ENCODE measurements around the gene FDX1. TPM values are rescaled to one million over a fixed set of nuclear protein-coding genes. Genes with fewer than 3 reads are reported as not detected.

FDX1 gene
- total RNA-seq, 1 experiment from 2014 or later: 9.1 TPM

- no peaks in the 10 kb centered on the region for H3K9me3 Mint-ChIP-seq (ENCODE audit: low read depth, unreplicated experiment)
- BruUV-seq (replicated peaks): no TSS peak
- no peak for TF ChIP-seq CTCF (IDR thresholded peaks at IDR 0.05; ENCODE audit: unreplicated experiment)
- no peaks in the 10 kb centered on the region for H3K36me3 Mint-ChIP-seq (ENCODE audit: insufficient read depth, unreplicated experiment)
- no peak overlapping the region for H3K4me3 Mint-ChIP-seq (ENCODE audit: low read depth, unreplicated experiment)
- CTCF ChIA-PET: no interaction called here
- H3K27ac Mint-ChIP-seq (ENCODE audit: unreplicated experiment): no peak overlapping the region
- peaks cover 30% of the 10 kb centered on the region for H3K27me3 Mint-ChIP-seq (ENCODE audit: unreplicated experiment)
- H3K4me1 Mint-ChIP-seq (ENCODE audit: low read depth, unreplicated experiment): no peaks in the 10 kb centered on the region
- intact Hi-C loops (cut with micrococcal nuclease; ENCODE audit: unreplicated experiment): no loop called here
- no peak for DNase-seq
Measured at GRCh38 chr11:110507328-110507727, 77.6 kb downstream of the FDX1 start.

- CTCF ChIA-PET: interaction anchor here (0.7 kb wide), 1 partner anchor 92 kb away, joined by 3 read pairs; no protein-coding TSS in a partner anchor
- no peak for DNase-seq
- no peak overlapping the region for H3K4me3 Mint-ChIP-seq (ENCODE audit: low read depth, unreplicated experiment)
- H3K27me3 Mint-ChIP-seq (ENCODE audit: unreplicated experiment): peaks cover 39% of the 10 kb centered on the region
- intact Hi-C loops (cut with micrococcal nuclease; ENCODE audit: unreplicated experiment): no loop called here
- no peak for TF ChIP-seq CTCF (IDR thresholded peaks at IDR 0.05; ENCODE audit: unreplicated experiment)
- H3K4me1 Mint-ChIP-seq (ENCODE audit: low read depth, unreplicated experiment): no peaks in the 10 kb centered on the region
- no TSS peak for BruUV-seq (replicated peaks)
- H3K9me3 Mint-ChIP-seq (ENCODE audit: low read depth, unreplicated experiment): no peaks in the 10 kb centered on the region
- no peaks in the 10 kb centered on the region for H3K36me3 Mint-ChIP-seq (ENCODE audit: insufficient read depth, unreplicated experiment)
- H3K27ac Mint-ChIP-seq (ENCODE audit: unreplicated experiment): no peak overlapping the region
Measured at GRCh38 chr11:110508786-110509185, 79.0 kb downstream of the FDX1 start.

GRCh38 chr11:110509472-110509871, 79.7 kb downstream of the FDX1 start:
- no peaks in the 10 kb centered on the region for H3K36me3 Mint-ChIP-seq (ENCODE audit: insufficient read depth, unreplicated experiment)
- no peak for TF ChIP-seq CTCF (IDR thresholded peaks at IDR 0.05; ENCODE audit: unreplicated experiment)
- intact Hi-C loops (cut with micrococcal nuclease; ENCODE audit: unreplicated experiment): no loop called here
- H3K4me3 Mint-ChIP-seq (ENCODE audit: low read depth, unreplicated experiment): no peak overlapping the region
- peaks cover 39% of the 10 kb centered on the region for H3K27me3 Mint-ChIP-seq (ENCODE audit: unreplicated experiment)
- H3K4me1 Mint-ChIP-seq (ENCODE audit: low read depth, unreplicated experiment): no peaks in the 10 kb centered on the region
- H3K9me3 Mint-ChIP-seq (ENCODE audit: low read depth, unreplicated experiment): no peaks in the 10 kb centered on the region
- CTCF ChIA-PET: interaction anchor here (0.7 kb wide), 1 partner anchor 92 kb away, joined by 3 read pairs; no protein-coding TSS in a partner anchor
- DNase-seq: no peak
- BruUV-seq (replicated peaks): no TSS peak
- H3K27ac Mint-ChIP-seq (ENCODE audit: unreplicated experiment): no peak overlapping the region

- Mint-ChIP-seq H3K27me3 (ENCODE audit: unreplicated experiment) (peaks cover 39% of the 10 kb centered on the region), H3K4me3 (ENCODE audit: low read depth, unreplicated experiment) (no peak overlapping the region), H3K27ac (ENCODE audit: unreplicated experiment) (no peak overlapping the region), H3K36me3 (ENCODE audit: insufficient read depth, unreplicated experiment) (no peaks in the 10 kb centered on the region), H3K4me1 (ENCODE audit: low read depth, unreplicated experiment) (no peaks in the 10 kb centered on the region), H3K9me3 (ENCODE audit: low read depth, unreplicated experiment) (no peaks in the 10 kb centered on the region)
- no peak for DNase-seq
- BruUV-seq (replicated peaks): no TSS peak
- CTCF ChIA-PET: no interaction called here
- no peak for TF ChIP-seq CTCF (IDR thresholded peaks at IDR 0.05; ENCODE audit: unreplicated experiment)
- intact Hi-C loops (cut with micrococcal nuclease; ENCODE audit: unreplicated experiment): no loop called here
Measured at GRCh38 chr11:110512026-110512425, 82.3 kb downstream of the FDX1 start.
